GM12864 (cell line): ENCODE data around the gene CRAMP1.

ENCODE experiments used
- DNase-seq: peaks from one replicate; pipeline ENCODE4 v3.0.0-alpha.2; 2011; ENCODE audit warnings: low read depth
- H3K4me3 ChIP-seq: 2 replicates; pipeline ENCODE4 v1.5.1; 2011; ENCODE audit warnings: mild to moderate bottlenecking, low read depth, low read length, control low read depth
- CTCF ChIP-seq: IDR thresholded peaks from 2 replicates; pipeline ENCODE4 v1.5.1; 2011; ENCODE audit warnings: low read depth, mild to moderate bottlenecking, moderate library complexity, low read length, control low read depth, inconsistent platforms; ENCODE audit errors: missing control alignments

CRAMP1 gene

GRCh38 chr16:1639282-1639681 is 27.1 kb downstream of the CRAMP1 start:
- no peak for DNase-seq
- TF ChIP-seq CTCF = no peak

DNA sequence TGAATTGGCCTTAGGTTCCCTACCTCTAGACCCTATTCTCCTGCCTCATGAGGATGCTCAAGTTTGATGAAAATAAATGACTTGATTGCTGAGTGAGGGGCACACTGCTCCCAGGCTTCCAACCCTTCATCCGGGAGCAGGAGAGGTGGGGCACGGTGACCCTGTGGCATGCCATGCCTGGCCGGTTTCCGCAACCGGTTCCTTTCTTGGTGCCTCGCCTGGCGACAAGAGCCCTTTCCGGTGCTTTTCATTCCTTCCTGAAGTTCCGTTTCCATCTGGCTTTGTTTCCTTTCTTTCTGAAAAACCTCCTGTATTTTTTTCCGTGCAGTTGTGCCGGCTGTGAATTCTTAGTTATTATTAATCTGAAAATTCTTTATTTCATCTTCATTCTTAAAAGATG is 27.7 kb downstream of the CRAMP1 start:
- TF ChIP-seq CTCF = no peak
- no peak for DNase-seq
- no peak overlapping the region for H3K4me3 ChIP-seq

More at GRCh38 chr16:1639282-1639681, 27.1 kb downstream of the CRAMP1 start:
- no peak overlapping the region for H3K4me3 ChIP-seq

GRCh38 chr16:1640261-1640941 is 28.2 kb downstream of the CRAMP1 start:
- no peak for TF ChIP-seq CTCF
- no peak for DNase-seq
- no peak overlapping the region for H3K4me3 ChIP-seq

GRCh38 chr16:1641261-1641660 is 29.1 kb downstream of the CRAMP1 start:
- no peak overlapping the region for H3K4me3 ChIP-seq
- no peak for DNase-seq
- no peak for TF ChIP-seq CTCF

DNA sequence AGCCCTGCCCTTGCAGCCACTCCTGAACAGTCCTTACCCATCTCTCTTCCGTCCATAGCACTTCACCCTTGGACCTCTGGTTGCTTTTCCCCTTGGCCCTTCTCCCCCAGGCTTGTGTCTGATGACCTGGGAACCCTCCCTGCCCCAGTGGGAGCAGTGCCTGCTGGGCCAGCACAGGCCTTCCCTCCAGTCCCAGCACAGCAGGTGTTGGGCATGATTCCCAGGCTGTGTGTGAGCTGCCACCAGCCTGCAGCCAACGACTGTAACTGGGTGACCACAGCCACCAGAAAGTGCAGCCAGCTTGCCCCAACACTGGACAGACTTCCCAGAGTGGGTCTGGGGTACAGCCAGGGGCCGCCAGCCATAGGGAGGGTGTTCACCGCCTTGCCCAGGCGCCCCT is 30.0 kb downstream of the CRAMP1 start:
- no peak overlapping the region for H3K4me3 ChIP-seq
- no peak for DNase-seq
- no peak for TF ChIP-seq CTCF

- DNase-seq = no peak
- H3K4me3 ChIP-seq = no peak overlapping the region
- TF ChIP-seq CTCF = no peak
Measured at GRCh38 chr16:1642753-1643152, 30.6 kb downstream of the CRAMP1 start.

GRCh38 chr16:1643521-1643920 is 31.4 kb downstream of the CRAMP1 start:
- no peak for DNase-seq
- TF ChIP-seq CTCF = no peak
- H3K4me3 ChIP-seq = no peak overlapping the region
